B cell (primary cell): ENCODE data around the gene SERPINC1. TPM values are rescaled to one million over a fixed set of nuclear protein-coding genes. Genes with fewer than 3 reads are reported as not detected.

ENCODE experiments used
- ATAC-seq: fragments of 200-7000 bp; cut with Tn5 transposase; one replicate; pipeline ENCODE4 v1.10.0; 2021; ENCODE audit warnings: low read depth, mild to moderate bottlenecking, moderate number of reproducible peaks, moderate library complexity
- CTCF ChIA-PET: fragments of 350-600 bp; sonication (Branson Sonifier 250); formaldehyde crosslinking; loops from one replicate; lab custom pipeline; 2021; ENCODE audit warnings: antibody characterized with exemption, inconsistent platforms; lab: Charles Lee
- POLR2A ChIA-PET: fragments of 350-600 bp; sonication (Branson Sonifier 250); formaldehyde crosslinking; loops from one replicate; lab custom pipeline; 2021; ENCODE audit warnings: antibody characterized with exemption; lab: Charles Lee
- DNase-seq: peaks from one replicate; pipeline ENCODE4 v3.0.0; 2013
- H2AFZ ChIP-seq: 2 replicates; pipeline ENCODE4 v1.6.1; 2012; ENCODE audit warnings: mild to moderate bottlenecking, low read depth, low read length; ENCODE audit not compliant: insufficient read depth, poor library complexity, severe bottlenecking
- H3K27ac ChIP-seq, 2 donors: 1 replicate in 1 of 2; 2 replicates in 1 of 2; pipeline ENCODE4 v1.5.1; 2012 to 2013; ENCODE audit warnings: low read length in 2 of 2, mild to moderate bottlenecking in 2 of 2, moderate library complexity in 1 of 2
- H3K27me3 ChIP-seq, 4 experiments: fragments of 200-600 bp in 1 of 4; sonication (generic) in 1 of 4; replicated peaks in 1 of 4; 1 replicate in 2 of 4; 2 replicates in 2 of 4; pipeline versions ENCODE4 v1.6.1 to v1.7.0; 2013 to 2016; ENCODE audit warnings: low read length in 3 of 4, mild to moderate bottlenecking in 2 of 4, mixed read lengths in 1 of 4, moderate library complexity in 1 of 4; ENCODE audit not compliant: insufficient read depth in 4 of 4, control insufficient read depth in 3 of 4; ENCODE audit errors: control extremely low read depth in 1 of 4
- H3K36me3 ChIP-seq, 2 experiments: replicated peaks in 1 of 2; 1 replicate in 1 of 2; 2 replicates in 1 of 2; pipeline versions ENCODE4 v1.6.1 to v1.7.1; 2013; ENCODE audit warnings: low read length in 1 of 2; ENCODE audit not compliant: insufficient read depth in 2 of 2, control insufficient read depth in 1 of 2; ENCODE audit errors: control extremely low read depth in 1 of 2, extremely low read depth in 1 of 2
- H3K4me1 ChIP-seq, 2 donors: fragments of 200-600 bp in 1 of 2; sonication (generic) in 1 of 2; 1 replicate in 1 of 2; 2 replicates in 1 of 2; pipeline versions ENCODE4 v1.5.1 to v1.6.1; 2013 to 2017; ENCODE audit warnings: low read length in 2 of 2; ENCODE audit not compliant: control insufficient read depth in 2 of 2, insufficient read depth in 2 of 2
- H3K4me2 ChIP-seq: replicated peaks from 2 replicates; pipeline ENCODE3; 2012; ENCODE audit warnings: mild to moderate bottlenecking, low read depth, low read length; ENCODE audit not compliant: poor library complexity, severe bottlenecking
- H3K4me3 ChIP-seq, 5 experiments: fragments of 200-600 bp in 1 of 5; sonication (generic) in 1 of 5; 1 replicate in 3 of 5; 2 replicates in 2 of 5; pipeline versions ENCODE4 v1.5.1 to v1.7.0; 2011 to 2016; ENCODE audit warnings: low read length in 4 of 5, mild to moderate bottlenecking in 4 of 5, low read depth in 2 of 5, control low read depth in 1 of 5, moderate library complexity in 1 of 5; ENCODE audit not compliant: insufficient read depth in 1 of 5; ENCODE audit errors: control extremely low read depth in 1 of 5, extremely low read depth in 1 of 5
- H3K79me2 ChIP-seq: fragments of 200-600 bp; sonication (generic); one replicate; pipeline ENCODE4 v1.6.0; 2016; ENCODE audit warnings: low read length; ENCODE audit not compliant: control insufficient read depth, insufficient read depth
- H3K9ac ChIP-seq: fragments of 200-600 bp; sonication (generic); 2 replicates; pipeline ENCODE4 v1.6.1; 2017; ENCODE audit warnings: mild to moderate bottlenecking, low read length, moderate library complexity
- H3K9me3 ChIP-seq, 3 donors: one replicate each; pipeline versions ENCODE4 v1.6.1 to v1.7.1; 2013; ENCODE audit warnings: low read length in 2 of 3; ENCODE audit not compliant: control insufficient read depth in 2 of 3, insufficient read depth in 1 of 3; ENCODE audit errors: control extremely low read depth in 1 of 3
- H4K20me1 ChIP-seq: 2 replicates; pipeline ENCODE4 v1.6.0; 2012; ENCODE audit warnings: mild to moderate bottlenecking, low read length; ENCODE audit not compliant: insufficient read depth, control insufficient read depth, poor library complexity, severe bottlenecking
- H3K27ac Mint-ChIP-seq: one replicate; pipeline ENCODE4 v1.8.0; 2021; ENCODE audit warnings: mixed read lengths
- H3K27me3 Mint-ChIP-seq: one replicate; pipeline ENCODE4 v1.8.0; 2021; ENCODE audit warnings: mixed read lengths
- H3K4me1 Mint-ChIP-seq: one replicate; pipeline ENCODE4 v1.8.0; 2021; ENCODE audit warnings: mixed read lengths
- H3K4me3 Mint-ChIP-seq: one replicate; pipeline ENCODE4 v1.8.0; 2021; ENCODE audit warnings: mixed read lengths
- H3K9me3 Mint-ChIP-seq: one replicate; pipeline ENCODE4 v1.8.0; 2022; ENCODE audit warnings: mixed read lengths; ENCODE audit not compliant: insufficient read depth
- WGBS: methylation state at CpG from one replicate; pipeline ENCODE4 v1.1.5; 2013; ENCODE audit warnings: missing lambda C conversion rate; ENCODE audit not compliant: insufficient coverage; 5-methylcytosine and 5-hydroxymethylcytosine counted together
- intact Hi-C: fragments of 100-400 bp; cut with micrococcal nuclease; formaldehyde crosslinking; loops from one replicate; pipeline ENCODE4 v1.10.0; 2022
- polyA plus RNA-seq: library from polyadenylated mRNA; depleted of rRNA; stranded (reverse); fragments of >200 nt; gene quantifications from 2 replicates; pipeline ENCODE4 v1.2.3, GENCODE V29; 2012
- total RNA-seq, 2 donors: library from RNA; stranded (reverse); fragments of 120-200 nt in 1 of 2; gene quantifications; 1 replicate in 1 of 2; 2 replicates in 1 of 2; pipeline versions ENCODE4 v1.2.3 to v1.2.4, GENCODE V29; 2013 to 2022
- TF ChIP-seq, protein P1 (sequence below): fragments of 200-600 bp; IDR thresholded peaks from one replicate; pipeline ENCODE4 v1.8.0; 2022; ENCODE audit warnings: antibody characterized with exemption, mild to moderate bottlenecking

SERPINC1 gene
- total and polyA plus RNA-seq, 2 donors (not counting 1 experiment from before 2014, with no cell fraction given), result 0.12 TPM; not detected in 1

DNA sequence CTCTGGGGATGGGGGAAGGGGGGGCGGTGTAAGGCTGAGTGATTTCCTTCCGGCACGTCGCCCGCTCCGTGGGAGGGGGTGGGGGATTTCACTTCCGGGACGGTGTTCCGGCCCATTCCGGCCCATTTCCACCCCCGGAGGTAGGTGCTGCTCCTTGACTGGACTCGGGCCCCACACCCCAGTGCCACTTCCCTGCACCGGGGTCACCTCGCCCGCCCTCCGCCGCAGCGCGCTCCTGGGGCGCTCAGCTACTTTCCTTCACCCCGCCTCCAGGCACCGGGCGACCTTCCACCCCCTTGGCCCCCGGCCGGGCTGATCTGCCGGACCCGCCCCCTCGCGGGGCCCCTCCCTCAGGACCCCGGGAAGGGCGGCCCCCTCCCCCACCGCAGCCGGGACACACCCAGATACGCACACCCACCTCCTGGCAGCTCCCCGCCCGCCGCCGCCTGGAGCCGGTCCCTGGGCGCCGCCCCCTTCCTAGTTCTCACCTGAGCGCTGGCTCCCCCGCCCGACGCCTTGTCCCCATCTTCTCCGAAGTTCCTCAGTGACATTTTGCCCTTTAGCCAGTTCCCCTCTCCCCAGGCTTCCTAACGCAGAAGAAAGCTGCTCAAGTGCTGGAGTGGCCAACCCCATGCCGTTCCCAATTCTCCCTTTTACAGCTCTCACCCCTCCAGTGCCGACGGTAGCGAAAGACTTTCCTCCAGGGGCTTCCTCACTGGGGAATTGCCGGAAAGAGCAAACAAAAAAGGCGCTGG is 48.7 kb downstream of the SERPINC1 start, which contains the start of gene ZBTB37:
ZBTB37 (plus strand) TSS at position 115 of the 755 bp plus-strand sequence. CDS start 1,846 bp downstream, outside the sequence.
- Mint-ChIP-seq H3K4me1 (peaks cover 74% of the 10 kb centered on the region), H3K4me3 (peak within 1 kb of the TSS; percentile 94), H3K27me3 (no peaks in the 10 kb centered on the region), H3K27ac (peak within 1 kb of the TSS; percentile 98), H3K9me3 (no peaks in the 10 kb centered on the region)
- H2AFZ ChIP-seq, result peak within 1 kb of the TSS; percentile 92
- DNase-seq, result no peak
- peaks cover 31% of the 10 kb centered on the region for H3K79me2 ChIP-seq
- no peaks in the 10 kb centered on the region for H3K9me3 ChIP-seq
- no peaks in the 10 kb centered on the region for H3K27me3 ChIP-seq
- H3K4me3 ChIP-seq, result peak within 1 kb of the TSS; percentile 70 to 98 (median 89)
- H3K4me1 ChIP-seq, result peaks cover 42 to 50% of the 10 kb centered on the region in 2 donors
- H3K36me3 ChIP-seq, result peaks cover 5 to 52% of the 10 kb centered on the region in 2 experiments
- ATAC-seq, result peak; percentile 63
- POLR2A ChIA-PET, result interaction anchor here (0.5 to 2.4 kb wide), 17 partner anchors 14 to 1336 kb away, joined by 3 to 16 read pairs (median 4); partner anchors contain the start of genes CACYBP, CENPL, DARS2 and KLHL20
- no peaks in the 10 kb centered on the region for H4K20me1 ChIP-seq
- H3K27ac ChIP-seq, result peak within 1 kb of the TSS; percentile 90 to 93
- H3K4me2 ChIP-seq, result peak within 1 kb of the TSS; percentile 90
- WGBS, result 1% methylated on average over 51 of the region's 53 CpGs
- TF ChIP-seq, protein P1, sequence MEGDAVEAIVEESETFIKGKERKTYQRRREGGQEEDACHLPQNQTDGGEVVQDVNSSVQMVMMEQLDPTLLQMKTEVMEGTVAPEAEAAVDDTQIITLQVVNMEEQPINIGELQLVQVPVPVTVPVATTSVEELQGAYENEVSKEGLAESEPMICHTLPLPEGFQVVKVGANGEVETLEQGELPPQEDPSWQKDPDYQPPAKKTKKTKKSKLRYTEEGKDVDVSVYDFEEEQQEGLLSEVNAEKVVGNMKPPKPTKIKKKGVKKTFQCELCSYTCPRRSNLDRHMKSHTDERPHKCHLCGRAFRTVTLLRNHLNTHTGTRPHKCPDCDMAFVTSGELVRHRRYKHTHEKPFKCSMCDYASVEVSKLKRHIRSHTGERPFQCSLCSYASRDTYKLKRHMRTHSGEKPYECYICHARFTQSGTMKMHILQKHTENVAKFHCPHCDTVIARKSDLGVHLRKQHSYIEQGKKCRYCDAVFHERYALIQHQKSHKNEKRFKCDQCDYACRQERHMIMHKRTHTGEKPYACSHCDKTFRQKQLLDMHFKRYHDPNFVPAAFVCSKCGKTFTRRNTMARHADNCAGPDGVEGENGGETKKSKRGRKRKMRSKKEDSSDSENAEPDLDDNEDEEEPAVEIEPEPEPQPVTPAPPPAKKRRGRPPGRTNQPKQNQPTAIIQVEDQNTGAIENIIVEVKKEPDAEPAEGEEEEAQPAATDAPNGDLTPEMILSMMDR, result no peak
- intact Hi-C loops, result loop anchor here (1.0 to 5.0 kb wide), 8 partner anchors 44 to 1155 kb away; partner anchors contain the start of genes CENPL, DARS2, KLHL20 and MRPS14
- CTCF ChIA-PET, result interaction anchor here (1.0 to 1.9 kb wide), 8 partner anchors 44 to 1124 kb away, joined by 3 to 8 read pairs (median 4); partner anchors contain the start of genes CENPL, DARS2 and KLHL20
- H3K9ac ChIP-seq, result peak within 1 kb of the TSS; percentile 81
